CD4-positive, CD25-positive, alpha-beta regulatory T cell (primary cell): ENCODE data around the gene CENPP. TPM values are rescaled to one million over a fixed set of nuclear protein-coding genes. Genes with fewer than 3 reads are reported as not detected.

ENCODE experiments used
- ATAC-seq, 2 donors: fragments of 150-1000 bp; cut with Tn5 transposase; one replicate each; pipeline ENCODE4 v1.10.0; 2021; ENCODE audit warnings: low read depth in 2 of 2, moderate number of reproducible peaks in 2 of 2, moderate library complexity in 1 of 2
- DNase-seq, 3 donors: peaks; one replicate each; pipeline versions ENCODE4 v3.0.0 to v3.0.0-alpha.2; 2012 to 2022; ENCODE audit warnings: mixed read lengths in 1 of 3
- H3K27ac ChIP-seq: one replicate; pipeline ENCODE4 v1.7.0; 2013; ENCODE audit warnings: mild to moderate bottlenecking, low read length; ENCODE audit not compliant: insufficient read depth, poor library complexity, severe bottlenecking
- H3K27me3 ChIP-seq: one replicate; pipeline ENCODE4 v1.7.0; 2013; ENCODE audit warnings: low read length; ENCODE audit not compliant: control insufficient read depth, insufficient read depth
- H3K36me3 ChIP-seq: one replicate; pipeline ENCODE4 v1.7.0; 2013; ENCODE audit warnings: mild to moderate bottlenecking, low read length, moderate library complexity; ENCODE audit not compliant: control insufficient read depth, insufficient read depth
- H3K4me1 ChIP-seq: 2 replicates; pipeline ENCODE4 v1.7.0; 2013; ENCODE audit warnings: mild to moderate bottlenecking, low read length; ENCODE audit not compliant: insufficient read depth, control insufficient read depth, poor library complexity, severe bottlenecking
- H3K4me3 ChIP-seq: one replicate; pipeline ENCODE4 v1.7.0; 2013; ENCODE audit warnings: low read depth, mild to moderate bottlenecking, low read length, moderate library complexity
- H3K9me3 ChIP-seq, 2 experiments: 1 replicate in 1 of 2; 2 replicates in 1 of 2; pipeline ENCODE4 v1.7.0; 2013; ENCODE audit warnings: low read length in 2 of 2, mild to moderate bottlenecking in 1 of 2, moderate library complexity in 1 of 2; ENCODE audit not compliant: control insufficient read depth in 2 of 2
- H3K27ac Mint-ChIP-seq, 3 donors: one replicate each; pipeline ENCODE4 v1.8.0; 2020 to 2022; ENCODE audit warnings: mild to moderate bottlenecking in 3 of 3, mixed read lengths in 3 of 3, moderate library complexity in 2 of 3
- H3K27me3 Mint-ChIP-seq: one replicate; pipeline ENCODE4 v1.8.0; 2022; ENCODE audit warnings: mild to moderate bottlenecking, mixed read lengths
- H3K36me3 Mint-ChIP-seq: one replicate; pipeline ENCODE4 v1.8.0; 2020; ENCODE audit warnings: mixed read lengths
- H3K4me1 Mint-ChIP-seq, 4 donors: one replicate each; pipeline ENCODE4 v1.8.0; 2020 to 2022; ENCODE audit warnings: mixed read lengths in 4 of 4, mild to moderate bottlenecking in 1 of 4
- H3K4me3 Mint-ChIP-seq, 4 donors: one replicate each; pipeline ENCODE4 v1.8.0; 2020 to 2022; ENCODE audit warnings: mild to moderate bottlenecking in 4 of 4, mixed read lengths in 4 of 4, moderate library complexity in 3 of 4
- H3K9me3 Mint-ChIP-seq, 7 donors: one replicate each; pipeline ENCODE4 v1.8.0; 2020 to 2022; ENCODE audit warnings: mixed read lengths in 7 of 7, mild to moderate bottlenecking in 3 of 7, moderate library complexity in 2 of 7
- polyA plus RNA-seq, 4 donors: library from polyadenylated mRNA; unstranded; fragments of 300-500 nt; fragmentation: Illumina TruSeq; gene quantifications; one replicate each; pipeline ENCODE4 v1.2.3, GENCODE V29; 2021
- total RNA-seq: library from RNA; stranded (reverse); gene quantifications from one replicate; pipeline ENCODE4 v1.2.3, GENCODE V29; 2022

CENPP gene
- total and polyA plus RNA-seq, 5 donors from 2014 or later, result 2.7 to 6.1 (median 4.4) TPM

DNA sequence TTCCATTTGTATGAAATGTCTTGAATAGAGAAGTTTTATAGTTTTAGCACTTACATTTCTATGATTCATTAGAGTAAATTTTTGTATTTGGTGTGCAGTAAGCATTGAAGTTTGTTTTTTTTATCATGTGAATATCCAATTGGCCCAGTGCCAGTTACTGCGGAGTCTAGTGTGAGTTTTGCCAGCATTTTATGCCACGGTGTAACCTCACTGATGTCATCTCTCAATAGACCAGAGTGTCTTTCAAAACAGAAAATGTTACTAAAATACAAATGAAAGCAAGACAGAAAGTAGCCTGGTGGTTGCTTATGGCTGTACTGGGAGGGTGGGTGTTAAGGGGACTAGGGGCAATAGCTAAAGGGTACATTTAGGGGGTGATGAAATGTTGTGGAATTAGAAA is 281.3 kb downstream of the CENPP start:
- no peaks in the 10 kb centered on the region for H3K27me3 Mint-ChIP-seq
- no peak overlapping the region for H3K4me3 ChIP-seq
- H3K4me1 Mint-ChIP-seq, result no peaks in the 10 kb centered on the region
- peaks cover 0 to 16% (median 3%) of the 10 kb centered on the region in 7 donors for H3K9me3 Mint-ChIP-seq
- H3K4me3 Mint-ChIP-seq, result no peak overlapping the region
- H3K27ac ChIP-seq, result no peak overlapping the region
- DNase-seq, result no peak
- no peak overlapping the region for H3K27ac Mint-ChIP-seq
- peaks cover 13% of the 10 kb centered on the region for H3K36me3 Mint-ChIP-seq
- H3K9me3 ChIP-seq, result peaks cover 0 to 4% of the 10 kb centered on the region in 2 experiments
- H3K4me1 ChIP-seq, result no peaks in the 10 kb centered on the region
- peaks cover 6% of the 10 kb centered on the region for H3K36me3 ChIP-seq
- no peaks in the 10 kb centered on the region for H3K27me3 ChIP-seq
- ATAC-seq, result no peak

- H3K4me3 ChIP-seq, result no peak overlapping the region
- no peak overlapping the region for H3K27ac ChIP-seq
- no peaks in the 10 kb centered on the region for H3K27me3 ChIP-seq
- no peaks in the 10 kb centered on the region for H3K4me1 ChIP-seq
- Mint-ChIP-seq H3K4me1 (no peaks in the 10 kb centered on the region), H3K36me3 (peaks cover 17% of the 10 kb centered on the region), H3K4me3 (no peak overlapping the region), H3K27ac (no peak overlapping the region), H3K27me3 (no peaks in the 10 kb centered on the region), H3K9me3 (peaks cover 0 to 16% (median 3%) of the 10 kb centered on the region in 7 donors)
- ATAC-seq, result no peak
- peaks cover 9% of the 10 kb centered on the region for H3K36me3 ChIP-seq
- DNase-seq, result no peak
- H3K9me3 ChIP-seq, result peaks cover 0 to 4% of the 10 kb centered on the region in 2 experiments
These were observed 282.0 kb downstream of the CENPP start for GRCh38 chr9:92607773-92608172.

DNA sequence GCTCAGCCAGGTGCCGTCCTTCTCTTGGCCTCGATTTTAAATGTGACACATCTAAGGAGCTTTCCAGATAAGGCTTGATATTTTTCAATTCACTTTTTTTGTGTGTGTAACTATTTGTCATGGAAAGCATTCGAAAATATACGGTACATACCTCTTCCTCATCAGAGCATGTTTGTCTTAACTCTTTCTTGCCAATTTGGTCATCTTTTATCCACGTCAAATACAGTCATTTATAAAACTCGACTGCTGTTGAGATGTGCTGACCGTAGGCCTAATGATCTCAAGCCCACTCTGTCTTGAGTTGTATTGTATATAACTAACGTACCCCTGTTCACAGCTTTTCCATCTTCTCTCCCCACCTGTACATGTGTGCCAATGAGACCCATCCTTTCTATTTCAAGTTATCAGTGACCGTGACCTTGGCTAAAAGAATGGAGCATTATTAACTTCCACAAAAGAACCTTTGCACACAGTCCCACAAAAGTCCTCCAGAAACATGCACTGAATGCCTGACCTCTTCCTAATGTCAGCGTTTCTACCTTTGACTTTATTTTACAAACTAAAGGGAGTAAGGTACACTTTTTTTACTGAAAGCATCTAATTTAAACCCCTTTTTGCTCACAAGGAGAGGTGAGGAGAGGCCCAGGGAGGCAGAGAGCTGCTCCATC is 282.6 kb downstream of the CENPP start:
- no peak overlapping the region for H3K4me3 Mint-ChIP-seq
- H3K4me1 Mint-ChIP-seq, result no peaks in the 10 kb centered on the region
- Histone ChIP-seq H3K27ac (no peak overlapping the region), H3K27me3 (no peaks in the 10 kb centered on the region), H3K4me1 (no peaks in the 10 kb centered on the region), H3K36me3 (peaks cover 9% of the 10 kb centered on the region), H3K4me3 (no peak overlapping the region), H3K9me3 (peaks cover 0 to 4% of the 10 kb centered on the region in 2 experiments)
- H3K27ac Mint-ChIP-seq, result no peak overlapping the region
- H3K36me3 Mint-ChIP-seq, result peaks cover 16% of the 10 kb centered on the region
- H3K27me3 Mint-ChIP-seq, result no peaks in the 10 kb centered on the region
- ATAC-seq (no peak), DNase-seq (no peak)
- peaks cover 0 to 15% (median 3%) of the 10 kb centered on the region in 7 donors for H3K9me3 Mint-ChIP-seq

GRCh38 chr9:92608909-92609445 is 283.2 kb downstream of the CENPP start:
- no peaks in the 10 kb centered on the region for H3K27me3 Mint-ChIP-seq
- no peak overlapping the region for H3K4me3 Mint-ChIP-seq

GRCh38 chr9:92610470-92611420 is 285.0 kb downstream of the CENPP start:
- H3K4me3 ChIP-seq, result no peak overlapping the region
- ATAC-seq, result no peak

More at GRCh38 chr9:92608909-92609445, 283.2 kb downstream of the CENPP start:
- ATAC-seq (no peak), DNase-seq (no peak)
- H3K4me1 ChIP-seq, result no peaks in the 10 kb centered on the region
- H3K27ac ChIP-seq, result no peak overlapping the region
- H3K36me3 ChIP-seq, result peaks cover 14% of the 10 kb centered on the region
- H3K27ac Mint-ChIP-seq, result no peak overlapping the region
- H3K9me3 Mint-ChIP-seq, result peaks cover 0 to 11% (median 1%) of the 10 kb centered on the region in 7 donors
- peaks cover 0 to 4% of the 10 kb centered on the region in 2 experiments for H3K9me3 ChIP-seq
- no peak overlapping the region for H3K4me3 ChIP-seq
- H3K27me3 ChIP-seq, result no peaks in the 10 kb centered on the region
- H3K36me3 Mint-ChIP-seq, result peaks cover 11% of the 10 kb centered on the region
- no peaks in the 10 kb centered on the region for H3K4me1 Mint-ChIP-seq

DNA sequence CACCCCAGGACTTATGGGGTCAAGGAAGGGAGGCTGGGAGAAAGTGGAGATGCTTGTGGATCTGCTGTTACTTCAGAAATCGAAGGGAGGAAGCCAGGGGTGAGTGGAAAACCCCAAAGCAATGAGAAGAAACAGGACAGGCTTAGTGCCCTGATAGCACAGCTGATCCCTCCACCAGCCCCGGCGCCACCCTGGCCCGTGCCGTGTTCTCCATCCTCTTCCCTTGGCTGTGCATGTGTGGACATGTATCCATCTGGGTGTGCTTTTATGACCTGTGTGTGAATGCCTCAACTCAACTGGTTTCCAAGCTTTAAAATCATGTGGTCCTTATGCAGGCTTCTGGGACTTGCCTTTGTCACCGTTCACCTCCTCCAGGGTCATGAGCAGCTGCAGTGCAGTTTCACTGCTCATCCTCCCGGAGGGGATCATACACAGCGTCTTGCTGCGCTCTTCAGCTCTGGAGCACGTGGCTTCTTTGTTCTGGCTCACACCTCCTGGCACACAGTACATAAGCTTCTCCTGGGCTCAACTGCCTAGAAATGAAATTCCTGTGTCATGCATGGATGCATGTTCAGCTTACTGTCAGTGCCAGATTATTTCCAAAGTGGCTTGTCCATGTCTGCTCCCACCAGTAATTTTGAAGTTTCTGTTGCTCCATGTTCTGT is 286.0 kb downstream of the CENPP start:
- DNase-seq (no peak), ATAC-seq (no peak)
- H3K4me3 Mint-ChIP-seq, result no peak overlapping the region
- Histone ChIP-seq H3K4me3 (no peak overlapping the region), H3K9me3 (no peaks in the 10 kb centered on the region), H3K27me3 (no peaks in the 10 kb centered on the region), H3K27ac (no peak overlapping the region), H3K4me1 (no peaks in the 10 kb centered on the region), H3K36me3 (peaks cover 39% of the 10 kb centered on the region)
- H3K9me3 Mint-ChIP-seq, result no peaks in the 10 kb centered on the region
- H3K4me1 Mint-ChIP-seq, result no peaks in the 10 kb centered on the region
- peak overlapping the region in 2 of 3 donors; percentile 26 to 59 for H3K27ac Mint-ChIP-seq
- no peaks in the 10 kb centered on the region for H3K27me3 Mint-ChIP-seq
- peaks cover 26% of the 10 kb centered on the region for H3K36me3 Mint-ChIP-seq

More at GRCh38 chr9:92610470-92611420, 285.0 kb downstream of the CENPP start:
- Mint-ChIP-seq H3K4me3 (no peak overlapping the region), H3K4me1 (no peaks in the 10 kb centered on the region), H3K27me3 (no peaks in the 10 kb centered on the region), H3K36me3 (peaks cover 16% of the 10 kb centered on the region), H3K27ac (no peak overlapping the region), H3K9me3 (no peaks in the 10 kb centered on the region)
- H3K27me3 ChIP-seq, result no peaks in the 10 kb centered on the region
- H3K27ac ChIP-seq, result no peak overlapping the region
- H3K9me3 ChIP-seq, result no peaks in the 10 kb centered on the region
- H3K36me3 ChIP-seq, result peaks cover 29% of the 10 kb centered on the region
- DNase-seq, result no peak
- no peaks in the 10 kb centered on the region for H3K4me1 ChIP-seq

- H3K9me3 ChIP-seq, result no peaks in the 10 kb centered on the region
- no peaks in the 10 kb centered on the region for H3K4me1 ChIP-seq
- Mint-ChIP-seq H3K27ac (peak overlapping the region in 1 of 3 donors; percentile 26), H3K36me3 (peaks cover 27% of the 10 kb centered on the region), H3K4me3 (no peak overlapping the region), H3K4me1 (no peaks in the 10 kb centered on the region), H3K27me3 (no peaks in the 10 kb centered on the region), H3K9me3 (no peaks in the 10 kb centered on the region)
- DNase-seq (no peak), ATAC-seq (no peak)
- H3K36me3 ChIP-seq, result peaks cover 41% of the 10 kb centered on the region
- no peak overlapping the region for H3K4me3 ChIP-seq
- H3K27me3 ChIP-seq, result no peaks in the 10 kb centered on the region
- H3K27ac ChIP-seq, result no peak overlapping the region
These were observed 286.5 kb downstream of the CENPP start for GRCh38 chr9:92612292-92612691.
